ENCODE data around the gene FNDC3B. TPM values are rescaled to one million over a fixed set of nuclear protein-coding genes. Genes with fewer than 3 reads are reported as not detected.

The FNDC3B gene
- total RNA-seq, 1 donor from 2014 or later, result 66.9 TPM

GRCh38 chr3:172379372-172379771 lies 340.0 kb downstream of the FNDC3B start:
- DNase-seq (ENCODE audit: low read depth), result no peak

GRCh38 chr3:172380632-172381031 lies 341.3 kb downstream of the FNDC3B start:
- no peak for DNase-seq (ENCODE audit: low read depth)

GRCh38 chr3:172383306-172383796 lies 344.0 kb downstream of the FNDC3B start:
- no peak for DNase-seq (ENCODE audit: low read depth)

GRCh38 chr3:172384836-172385235 lies 345.5 kb downstream of the FNDC3B start:
- DNase-seq (ENCODE audit: low read depth), result no peak

GRCh38 chr3:172387728-172388127 lies 348.4 kb downstream of the FNDC3B start:
- no peak for DNase-seq (ENCODE audit: low read depth)

GRCh38 chr3:172388412-172389078 lies 349.2 kb downstream of the FNDC3B start:
- DNase-seq (ENCODE audit: low read depth), result no peak

- DNase-seq (ENCODE audit: low read depth), result no peak
These were observed 351.4 kb downstream of the FNDC3B start for GRCh38 chr3:172390792-172391191.

- DNase-seq (ENCODE audit: low read depth), result no peak
These were observed 352.4 kb downstream of the FNDC3B start for GRCh38 chr3:172391592-172392302.

GRCh38 chr3:172394692-172395091 lies 355.3 kb downstream of the FNDC3B start:
- no peak for DNase-seq (ENCODE audit: low read depth)

GRCh38 chr3:172396400-172396799 lies 357.0 kb downstream of the FNDC3B start:
- DNase-seq (ENCODE audit: low read depth), result no peak

GRCh38 chr3:172397716-172398405 lies 358.5 kb downstream of the FNDC3B start:
- no peak for DNase-seq (ENCODE audit: low read depth)

GRCh38 chr3:172398484-172398883 lies 359.1 kb downstream of the FNDC3B start:
- no peak for DNase-seq (ENCODE audit: low read depth)

GRCh38 chr3:172402090-172402489 lies 362.7 kb downstream of the FNDC3B start:
- DNase-seq (ENCODE audit: low read depth), result no peak

GRCh38 chr3:172402892-172403643 lies 363.7 kb downstream of the FNDC3B start:
- no peak for DNase-seq (ENCODE audit: low read depth)

GRCh38 chr3:172404237-172404962 lies 365.0 kb downstream of the FNDC3B start:
- DNase-seq (ENCODE audit: low read depth), result no peak

- DNase-seq (ENCODE audit: low read depth), result no peak
These were observed 366.5 kb downstream of the FNDC3B start for GRCh38 chr3:172405914-172406313.

GRCh38 chr3:172407872-172408271 lies 368.5 kb downstream of the FNDC3B start:
- DNase-seq (ENCODE audit: low read depth), result no peak

- DNase-seq (ENCODE audit: low read depth), result no peak
These were observed 371.5 kb downstream of the FNDC3B start for GRCh38 chr3:172410702-172411477.

GRCh38 chr3:172411478-172411947 lies 372.1 kb downstream of the FNDC3B start:
- DNase-seq (ENCODE audit: low read depth), result no peak

- DNase-seq (ENCODE audit: low read depth), result no peak
These were observed 375.9 kb downstream of the FNDC3B start for GRCh38 chr3:172415323-172415722.

Measured in myocyte (in vitro differentiated cells).